Lower leg skin (tissue), 3 donors: Measurements from ENCODE around the gene THAP7.

Source experiments
- POLR2A ChIP-seq, 2 donors: fragments of 450-650 bp; IDR thresholded peaks; one replicate each; pipeline ENCODE4 v1.6.1; 2016 to 2017; ENCODE audit warnings: antibody characterized with exemption in 2 of 2, mild to moderate bottlenecking in 1 of 2, moderate library complexity in 1 of 2
- TF ChIP-seq, protein P1 (sequence below), 3 donors: fragments of 450-650 bp; IDR thresholded peaks; one replicate each; pipeline ENCODE4 v1.5.1; 2016; ENCODE audit warnings: antibody characterized with exemption in 3 of 3, mild to moderate bottlenecking in 3 of 3, moderate library complexity in 2 of 3

GRCh38 chr22:20989323-20990138 lies 12.4 kb downstream of the THAP7 start:
- TF ChIP-seq, protein P1, sequence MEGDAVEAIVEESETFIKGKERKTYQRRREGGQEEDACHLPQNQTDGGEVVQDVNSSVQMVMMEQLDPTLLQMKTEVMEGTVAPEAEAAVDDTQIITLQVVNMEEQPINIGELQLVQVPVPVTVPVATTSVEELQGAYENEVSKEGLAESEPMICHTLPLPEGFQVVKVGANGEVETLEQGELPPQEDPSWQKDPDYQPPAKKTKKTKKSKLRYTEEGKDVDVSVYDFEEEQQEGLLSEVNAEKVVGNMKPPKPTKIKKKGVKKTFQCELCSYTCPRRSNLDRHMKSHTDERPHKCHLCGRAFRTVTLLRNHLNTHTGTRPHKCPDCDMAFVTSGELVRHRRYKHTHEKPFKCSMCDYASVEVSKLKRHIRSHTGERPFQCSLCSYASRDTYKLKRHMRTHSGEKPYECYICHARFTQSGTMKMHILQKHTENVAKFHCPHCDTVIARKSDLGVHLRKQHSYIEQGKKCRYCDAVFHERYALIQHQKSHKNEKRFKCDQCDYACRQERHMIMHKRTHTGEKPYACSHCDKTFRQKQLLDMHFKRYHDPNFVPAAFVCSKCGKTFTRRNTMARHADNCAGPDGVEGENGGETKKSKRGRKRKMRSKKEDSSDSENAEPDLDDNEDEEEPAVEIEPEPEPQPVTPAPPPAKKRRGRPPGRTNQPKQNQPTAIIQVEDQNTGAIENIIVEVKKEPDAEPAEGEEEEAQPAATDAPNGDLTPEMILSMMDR (IDR thresholded peaks at IDR 0.05), result no peak
- no peak for TF ChIP-seq POLR2A (IDR thresholded peaks at IDR 0.05)
